GM12878 (cell line): ENCODE data around the gene CPNE4. TPM values are rescaled to one million over a fixed set of nuclear protein-coding genes. Genes with fewer than 3 reads are reported as not detected.

Experiments used
- ATAC-seq: fragments of 200-7000 bp; cut with Tn5 transposase; 3 replicates; pipeline ENCODE4 v1.9.1; 2020; ENCODE audit warnings: mild to moderate bottlenecking, moderate library complexity
- BruUV-seq: library from RNA; stranded (reverse); fragments of 400-500 nt; replicated peaks from 2 replicates; lab custom pipeline; 2021; lab: Mats Ljungman, UMichigan
- CTCF ChIA-PET: fragments of 300-600 bp; sonication (Branson Sonifier 250); formaldehyde crosslinking; extraction: SDS; loops from one replicate; lab custom pipeline; 2021; ENCODE audit warnings: inconsistent platforms; lab: Yijun Ruan, JAX
- POLR2A ChIA-PET: fragments of 350-600 bp; formaldehyde crosslinking; extraction: SDS; loops from one replicate; lab custom pipeline; 2021; ENCODE audit warnings: inconsistent platforms; lab: Charles Lee
- RAD21 ChIA-PET: fragments of 300-600 bp; sonication (Branson Sonifier 250); formaldehyde crosslinking; loops from one replicate; lab custom pipeline; 2023; ENCODE audit warnings: antibody characterized with exemption; ENCODE audit not compliant: unreplicated experiment; lab: Charles Lee
- SMC1A ChIA-PET: fragments of 300-600 bp; sonication (Branson Sonifier 250); formaldehyde crosslinking; loops from one replicate; lab custom pipeline; 2023; ENCODE audit not compliant: unreplicated experiment, uncharacterized antibody; lab: Charles Lee
- DNase-seq: peaks from one replicate; pipeline ENCODE4 v3.0.0-alpha.2; 2011; ENCODE audit warnings: low read depth, low spot score
- FAIRE-seq: peaks from 3 replicates; lab custom pipeline; 2011; peaks lifted over from hg19 to GRCh38; lab: Jason Lieb, UNC
- H2AFZ ChIP-seq: 2 replicates; pipeline ENCODE4 v1.6.0; 2011; ENCODE audit warnings: low read depth, low read length, control low read depth; ENCODE audit not compliant: control insufficient read depth
- H3K27ac ChIP-seq: 2 replicates; pipeline ENCODE4 v1.5.1; 2011; ENCODE audit warnings: control low read depth; ENCODE audit not compliant: control insufficient read depth, insufficient read depth
- H3K27me3 ChIP-seq, 2 experiments: replicated peaks in 1 of 2; 2 replicates each; pipeline versions ENCODE4 v1.6.0 to v1.6.1; 2011; ENCODE audit warnings: low read length in 1 of 2; ENCODE audit not compliant: control insufficient read depth in 2 of 2, insufficient read depth in 2 of 2
- H3K36me3 ChIP-seq, 2 experiments: 2 replicates each; pipeline ENCODE4 v1.5.1; 2011; ENCODE audit warnings: low read length in 1 of 2; ENCODE audit not compliant: control insufficient read depth in 2 of 2, insufficient read depth in 2 of 2
- H3K4me1 ChIP-seq: 2 replicates; pipeline ENCODE4 v1.6.1; 2011; ENCODE audit warnings: mild to moderate bottlenecking, low read length, moderate library complexity, mixed read lengths; ENCODE audit not compliant: control insufficient read depth, insufficient read depth
- H3K4me2 ChIP-seq: 2 replicates; pipeline ENCODE4 v1.6.0; 2011; ENCODE audit warnings: control low read depth; ENCODE audit not compliant: control insufficient read depth, insufficient read depth
- H3K4me3 ChIP-seq: fragments of 200-600 bp; sonication (generic); 2 replicates; pipeline ENCODE4 v1.5.1; 2016
- H3K79me2 ChIP-seq: 2 replicates; pipeline ENCODE4 v1.6.0; 2011; ENCODE audit warnings: low read length; ENCODE audit not compliant: control insufficient read depth, insufficient read depth
- H3K9ac ChIP-seq: 2 replicates; pipeline ENCODE4 v1.8.0; 2011; ENCODE audit warnings: low read length, control low read depth, mixed read lengths; ENCODE audit not compliant: control insufficient read depth, insufficient read depth
- H3K9me3 ChIP-seq: replicated peaks from 3 replicates; pipeline ENCODE4 v1.5.1; 2011; ENCODE audit warnings: mild to moderate bottlenecking, low read length; ENCODE audit not compliant: control insufficient read depth, insufficient read depth
- H4K20me1 ChIP-seq: 2 replicates; pipeline ENCODE4 v1.6.0; 2011; ENCODE audit not compliant: control insufficient read depth, insufficient read depth
- BHLHE40 ChIP-seq, 2 experiments: fragments of 450-650 bp in 1 of 2; IDR thresholded peaks; 2 replicates each; pipeline ENCODE4 v1.6.1; 2011 to 2017; ENCODE audit warnings: low read depth in 2 of 2, borderline replicate concordance in 1 of 2, improper control_type of control experiment in 1 of 2, low read length in 1 of 2, mild to moderate bottlenecking in 1 of 2
- CBFB ChIP-seq: IDR thresholded peaks from 2 replicates; pipeline ENCODE4 v1.6.1; 2016; ENCODE audit warnings: antibody characterized with exemption, low read depth
- CBX5 ChIP-seq: sonication (generic); IDR thresholded peaks from 2 replicates; pipeline ENCODE4 v1.6.1; 2016; ENCODE audit warnings: low read depth, moderate library complexity, mild to moderate bottlenecking, inconsistent platforms
- CREM ChIP-seq: IDR thresholded peaks from 2 replicates; pipeline ENCODE4 v1.6.1; 2014; ENCODE audit warnings: antibody characterized with exemption, low read depth
- HDAC2 ChIP-seq: fragments of 200-600 bp; sonication (generic); IDR thresholded peaks from 2 replicates; pipeline ENCODE4 v1.6.1; 2017
- LARP7 ChIP-seq: fragments of 450-650 bp; IDR thresholded peaks from 2 replicates; pipeline ENCODE4 v1.6.1; 2017; ENCODE audit warnings: mild to moderate bottlenecking
- MXI1 ChIP-seq: fragments of 150-350 bp; IDR thresholded peaks from 2 replicates; pipeline ENCODE4 v1.6.1; 2011; ENCODE audit warnings: low read depth, mild to moderate bottlenecking, inconsistent platforms, low read length, improper control_type of control experiment
- NR2C1 ChIP-seq: fragments of 450-650 bp; IDR thresholded peaks from 2 replicates; pipeline ENCODE4 v1.6.1; 2017; ENCODE audit warnings: antibody characterized with exemption, mild to moderate bottlenecking, moderate library complexity
- RAD51 ChIP-seq: fragments of 450-650 bp; IDR thresholded peaks from 2 replicates; pipeline ENCODE4 v1.6.1; 2016; ENCODE audit warnings: moderate library complexity, mild to moderate bottlenecking, inconsistent platforms
- RUNX3 ChIP-seq: IDR thresholded peaks from 2 replicates; pipeline ENCODE4 v1.6.1; 2012; ENCODE audit warnings: low read length, inconsistent platforms
- SIX5 ChIP-seq: IDR thresholded peaks from 2 replicates; pipeline ENCODE4 v1.6.1; 2011; ENCODE audit warnings: mild to moderate bottlenecking, low read depth, low read length, moderate library complexity; ENCODE audit not compliant: severe bottlenecking
- SMAD1 ChIP-seq: fragments of 450-650 bp; IDR thresholded peaks from 2 replicates; pipeline ENCODE4 v1.6.1; 2018; ENCODE audit warnings: mild to moderate bottlenecking, low read depth; ENCODE audit not compliant: partially characterized antibody
- SREBF1 ChIP-seq: IDR thresholded peaks from 2 replicates; pipeline ENCODE4 v1.6.1; 2012; ENCODE audit warnings: mild to moderate bottlenecking, low read length
- WGBS: methylation state at CpG from one replicate; pipeline ENCODE4 v1.1.6; 2016; ENCODE audit warnings: low lambda C conversion rate; ENCODE audit not compliant: insufficient replicate concordance, insufficient coverage; ENCODE audit errors: missing lambda C conversion rate; 5-methylcytosine and 5-hydroxymethylcytosine counted together
- in situ Hi-C: fragments of 300-500 bp; cut with MboI; formaldehyde crosslinking; loops from 9 replicates; pipeline ENCODE4 v1.14.3; 2018; ENCODE audit warnings: mixed read lengths
- intact Hi-C: fragments of 100-400 bp; cut with micrococcal nuclease; formaldehyde crosslinking; loops from one replicate; pipeline ENCODE4 v1.14.2; 2022; ENCODE audit not compliant: unreplicated experiment
- polyA plus RNA-seq, 11 experiments: library from polyadenylated mRNA; depleted of rRNA in 4 of 11; unstranded in 6 of 11; stranded (reverse) in 5 of 11; fragments of >200 nt; fragmentation: Nextera tagmentation in 4 of 11; fragmentation: Illumina TruSeq in 1 of 11; extraction: Ambion mirVana in 4 of 11; extraction: Trizol in 1 of 11; gene quantifications; 1 replicate in 1 of 11; 2 replicates in 10 of 11; pipeline versions ENCODE4 v1.2.1 to v1.2.3, GENCODE V29; 2011 to 2016; ENCODE audit warnings: inconsistent platforms in 2 of 11, missing spikeins in 2 of 11, low read depth in 1 of 11
- total RNA-seq, 4 experiments: library from RNA; depleted of rRNA in 3 of 4; stranded (reverse); fragments of >200 nt in 3 of 4; fragmentation: Illumina TruSeq in 1 of 4; extraction: Trizol in 1 of 4; gene quantifications; 2 replicates each; pipeline versions ENCODE4 v1.2.1 to v1.2.3, GENCODE V29; 2013 to 2021

The CPNE4 gene
- total and polyA plus RNA-seq, 10 of the 15 experiments (the other 5 are each of a cell fraction or from before 2014, with no cell fraction given): 0.17 to 1.9 (median 0.48) TPM; not detected in 1

DNA sequence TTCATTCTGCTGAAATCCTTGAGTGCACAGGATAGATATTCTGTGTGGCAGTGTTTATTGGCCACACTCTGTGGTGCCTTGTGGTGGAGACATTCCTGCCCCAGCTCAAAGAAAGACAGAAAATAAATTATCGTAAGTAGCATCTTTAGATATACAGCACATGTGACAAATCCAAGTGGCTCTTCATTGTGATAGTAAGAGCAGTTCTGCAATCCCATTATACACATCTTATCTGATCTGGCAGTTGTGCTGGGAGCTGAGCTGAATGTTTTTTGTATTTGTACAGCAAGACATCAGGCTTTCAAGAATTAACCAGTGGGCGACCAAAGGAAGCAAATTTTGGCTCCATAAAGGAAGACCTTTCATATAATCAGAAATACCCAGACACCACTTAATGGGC is 296.7 kb downstream of the CPNE4 start:
- Histone ChIP-seq H3K79me2 (no peaks in the 10 kb centered on the region), H3K4me3 (no peak overlapping the region), H3K27me3 (no peaks in the 10 kb centered on the region), H3K9ac (no peak overlapping the region), H2AFZ (no peak overlapping the region), H4K20me1 (no peaks in the 10 kb centered on the region), H3K9me3 (no peaks in the 10 kb centered on the region), H3K27ac (no peak overlapping the region), H3K36me3 (no peaks in the 10 kb centered on the region), H3K4me2 (no peak overlapping the region), H3K4me1 (peaks cover 11% of the 10 kb centered on the region)
- 66% methylated on average over 2 of the region's 2 CpGs for WGBS
- ChIA-PET CTCF (interaction anchor here (0.8 kb wide), 1 partner anchor 246 kb away, joined by 3 read pairs; no protein-coding TSS in a partner anchor), RAD21 (interaction anchor here (1.5 kb wide), 1 partner anchor 57 kb away, joined by 4 read pairs; no protein-coding TSS in a partner anchor), SMC1A (interaction anchor here (1.0 to 1.5 kb wide), 2 partner anchors 13 to 17 kb away, joined by 3 to 5 read pairs; no protein-coding TSS in a partner anchor), POLR2A (interaction anchor here (0.6 kb wide), 1 partner anchor 252 kb away, joined by 8 read pairs; no protein-coding TSS in a partner anchor)
- intact Hi-C loops: no loop called here
- no TSS peak for BruUV-seq
- DNase-seq (no peak), ATAC-seq (no peak), FAIRE-seq (no peak)
- in situ Hi-C loops: no loop called here
- no peak for TF ChIP-seq RAD51
- TF ChIP-seq RUNX3: no peak
- TF ChIP-seq BHLHE40 (IDR thresholded peaks at IDR 0.05; ENCODE audit: borderline replicate concordance in 1 of 2, low read depth in 2 of 2, low read length in 1 of 2): no peak
- TF ChIP-seq SREBF1: no peak
- TF ChIP-seq CBX5: no peak
- no peak for TF ChIP-seq CREM
- TF ChIP-seq CBFB: no peak
- no peak for TF ChIP-seq SMAD1
- TF ChIP-seq NR2C1: no peak
- TF ChIP-seq MXI1: no peak
- no peak for TF ChIP-seq LARP7
- no peak for TF ChIP-seq HDAC2
- TF ChIP-seq SIX5: no peak
